ENCODE results near the gene PHOX2B. TPM values are rescaled to one million over a fixed set of nuclear protein-coding genes. Genes with fewer than 3 reads are reported as not detected.

PHOX2B gene
- total and polyA plus RNA-seq, 2 of the 4 experiments (the other 2 are of a cell fraction), result not detected

GRCh38 chr4:41723286-41723685 lies 25.2 kb downstream of the PHOX2B start:
- DNase-seq, result no peak
- Histone ChIP-seq H3K18ac (ENCODE audit: low read depth, low read length) (no peak overlapping the region), H3K56ac (ENCODE audit: extremely low read depth, insufficient read depth, low read length) (no peak overlapping the region), H2BK5ac (ENCODE audit: low read depth, low read length, poor library complexity, severe bottlenecking) (no peak overlapping the region), H3K4me1 (ENCODE audit: control insufficient read depth, insufficient read depth, low read length) (peaks cover 7% of the 10 kb centered on the region), H4K8ac (ENCODE audit: low read depth in 2 of 2, low read length in 2 of 2) (no peak overlapping the region), H3K14ac (replicated peaks; ENCODE audit: low read depth, low read length) (no peak overlapping the region), H3K4me3 (ENCODE audit: insufficient read depth, low read depth, low read length) (no peak overlapping the region), H2BK20ac (ENCODE audit: low read depth, low read length) (no peak overlapping the region), H3K4me2 (ENCODE audit: low read depth, low read length) (no peak overlapping the region), H3K23ac (ENCODE audit: low read depth, low read length) (no peak overlapping the region), H3K9me1 (ENCODE audit: insufficient read depth, low read length) (peaks cover 3% of the 10 kb centered on the region), H4K5ac (ENCODE audit: low read depth, low read length) (no peak overlapping the region), H3K9me3 (ENCODE audit: control insufficient read depth, insufficient read depth, low read length) (peaks cover 2% of the 10 kb centered on the region; the same call in 1 of the 2 replicates), H2AFZ (replicated peaks; ENCODE audit: low read length, poor library complexity) (no peak overlapping the region), H3K36me3 (ENCODE audit: control insufficient read depth, insufficient read depth, low read length) (no peaks in the 10 kb centered on the region), H2AK5ac (ENCODE audit: low read depth, low read length) (no peak overlapping the region), H4K91ac (ENCODE audit: insufficient read depth, low read depth, low read length) (no peak overlapping the region), H4K20me1 (ENCODE audit: insufficient read depth, low read length) (no peaks in the 10 kb centered on the region), H3K4ac (ENCODE audit: low read depth, low read length) (no peak overlapping the region), H3K79me1 (ENCODE audit: low read depth in 1 of 2, low read length in 2 of 2) (no peaks in the 10 kb centered on the region), H3K27ac (ENCODE audit: insufficient read depth, low read length) (no peak overlapping the region), H3K27me3 (ENCODE audit: control insufficient read depth, insufficient read depth, low read length) (no peaks in the 10 kb centered on the region), H2BK120ac (ENCODE audit: low read depth, low read length) (no peak overlapping the region), H2AK9ac (replicated peaks; ENCODE audit: low read depth, low read length, poor library complexity) (no peak overlapping the region), H3K9ac (ENCODE audit: low read depth, low read length) (no peak overlapping the region), H2BK15ac (ENCODE audit: low read depth, low read length) (no peak overlapping the region)
- dilution Hi-C loops (cut with HindIII; ENCODE audit: low sequenced_read_pairs, unreplicated experiment), result no loop called here
- WGBS, 2 experiments (ENCODE audit: extremely low coverage in 2 of 2, insufficient read length in 1 of 2), result no CpG with 5 or more reads among the region's 3 CpGs
- intact Hi-C loops (cut with micrococcal nuclease), result no loop called here
- TF ChIP-seq, protein P1, sequence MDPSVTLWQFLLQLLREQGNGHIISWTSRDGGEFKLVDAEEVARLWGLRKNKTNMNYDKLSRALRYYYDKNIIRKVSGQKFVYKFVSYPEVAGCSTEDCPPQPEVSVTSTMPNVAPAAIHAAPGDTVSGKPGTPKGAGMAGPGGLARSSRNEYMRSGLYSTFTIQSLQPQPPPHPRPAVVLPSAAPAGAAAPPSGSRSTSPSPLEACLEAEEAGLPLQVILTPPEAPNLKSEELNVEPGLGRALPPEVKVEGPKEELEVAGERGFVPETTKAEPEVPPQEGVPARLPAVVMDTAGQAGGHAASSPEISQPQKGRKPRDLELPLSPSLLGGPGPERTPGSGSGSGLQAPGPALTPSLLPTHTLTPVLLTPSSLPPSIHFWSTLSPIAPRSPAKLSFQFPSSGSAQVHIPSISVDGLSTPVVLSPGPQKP (IDR thresholded peaks at IDR 0.05; ENCODE audit: borderline replicate concordance, low read depth, low read length), result no peak
- TF ChIP-seq SMC3 (IDR thresholded peaks at IDR 0.05; ENCODE audit: low read depth, low read length), result no peak
- no peak for TF ChIP-seq RFX5 (IDR thresholded peaks at IDR 0.05; ENCODE audit: low read depth, low read length)
- no peak for TF ChIP-seq USF2 (IDR thresholded peaks at IDR 0.05; ENCODE audit: low read depth, low read length)
- no peak for TF ChIP-seq NFE2L2 (IDR thresholded peaks at IDR 0.05; ENCODE audit: low read depth, low read length)
- no peak for TF ChIP-seq RAD21 (IDR thresholded peaks at IDR 0.05; ENCODE audit: low read length)
- no peak for TF ChIP-seq CEBPB (IDR thresholded peaks at IDR 0.05; ENCODE audit: low read depth, low read length)
- TF ChIP-seq BHLHE40 (IDR thresholded peaks at IDR 0.05; ENCODE audit: low read depth, low read length), result no peak
- TF ChIP-seq RCOR1 (IDR thresholded peaks at IDR 0.05; ENCODE audit: insufficient replicate concordance, low read length), result no peak
- TF ChIP-seq MAFK (IDR thresholded peaks at IDR 0.05; ENCODE audit: low read depth, low read length), result no peak
- no peak for TF ChIP-seq CHD1 (IDR thresholded peaks at IDR 0.05; ENCODE audit: low read depth, low read length)
- TF ChIP-seq MXI1 (IDR thresholded peaks at IDR 0.05; ENCODE audit: borderline replicate concordance, low read depth, low read length), result no peak
- TF ChIP-seq POLR2A (IDR thresholded peaks at IDR 0.05; ENCODE audit: low read depth, low read length), result no peak
- TF ChIP-seq FOS (IDR thresholded peaks at IDR 0.05; ENCODE audit: low read depth, low read length), result no peak
- CTCF ChIA-PET, result no interaction called here
- in situ Hi-C loops (cut with MboI; ENCODE audit: low sequenced_read_pairs), result no loop called here
- BruUV-seq (replicated peaks), result no TSS peak
- POLR2A ChIA-PET (ENCODE audit: unreplicated experiment), result no interaction called here
- no peak for ATAC-seq (ENCODE audit: low read depth)

Measured in IMR-90 (cell line).